HG03175 (cell line): ENCODE data around the gene SNAI3.

Source experiments
- ATAC-seq: cut with Tn5 transposase; IDR thresholded peaks from one replicate; pipeline ENCODE4 v1.9.1; 2021; ENCODE audit warnings: mild to moderate bottlenecking, moderate library complexity; ENCODE audit not compliant: unreplicated experiment

Gene SNAI3

DNA sequence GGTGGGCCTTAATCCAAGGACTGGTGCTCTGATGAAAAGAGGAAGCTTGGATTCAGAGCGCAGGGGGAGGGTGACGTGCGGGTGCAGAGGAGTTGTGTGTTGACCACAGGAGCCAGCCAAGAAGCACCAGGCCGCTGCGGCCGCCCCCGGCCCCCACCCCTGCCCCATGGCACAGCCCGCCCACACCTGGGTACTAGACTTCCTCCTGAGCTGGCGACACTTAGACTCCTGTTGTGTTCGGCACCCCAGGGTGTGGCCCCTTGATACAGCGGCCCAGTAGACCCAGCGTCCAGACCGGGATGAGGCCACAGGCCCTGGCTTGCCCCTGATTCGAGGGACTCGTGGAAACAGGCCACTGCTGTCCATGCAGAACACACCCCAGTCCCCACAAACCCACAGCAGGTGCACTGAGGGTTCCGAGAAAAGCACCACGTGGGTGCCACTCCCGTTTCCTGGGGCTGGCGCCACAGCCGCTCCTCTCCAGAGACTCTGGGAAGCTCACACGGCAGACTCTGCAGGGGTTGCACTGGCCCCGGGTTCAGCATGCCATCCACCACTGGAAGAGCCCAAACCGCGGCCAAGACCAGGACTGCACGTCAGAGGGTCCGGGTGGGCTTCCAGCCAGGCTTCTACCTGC is 5.7 kb upstream of the SNAI3 start:
- ATAC-seq = no peak

- no peak for ATAC-seq
Measured at GRCh38 chr16:88691129-88691813, 5.0 kb upstream of the SNAI3 start.

GRCh38 chr16:88690341-88691128 is 4.2 kb upstream of the SNAI3 start:
- ATAC-seq = no peak

DNA sequence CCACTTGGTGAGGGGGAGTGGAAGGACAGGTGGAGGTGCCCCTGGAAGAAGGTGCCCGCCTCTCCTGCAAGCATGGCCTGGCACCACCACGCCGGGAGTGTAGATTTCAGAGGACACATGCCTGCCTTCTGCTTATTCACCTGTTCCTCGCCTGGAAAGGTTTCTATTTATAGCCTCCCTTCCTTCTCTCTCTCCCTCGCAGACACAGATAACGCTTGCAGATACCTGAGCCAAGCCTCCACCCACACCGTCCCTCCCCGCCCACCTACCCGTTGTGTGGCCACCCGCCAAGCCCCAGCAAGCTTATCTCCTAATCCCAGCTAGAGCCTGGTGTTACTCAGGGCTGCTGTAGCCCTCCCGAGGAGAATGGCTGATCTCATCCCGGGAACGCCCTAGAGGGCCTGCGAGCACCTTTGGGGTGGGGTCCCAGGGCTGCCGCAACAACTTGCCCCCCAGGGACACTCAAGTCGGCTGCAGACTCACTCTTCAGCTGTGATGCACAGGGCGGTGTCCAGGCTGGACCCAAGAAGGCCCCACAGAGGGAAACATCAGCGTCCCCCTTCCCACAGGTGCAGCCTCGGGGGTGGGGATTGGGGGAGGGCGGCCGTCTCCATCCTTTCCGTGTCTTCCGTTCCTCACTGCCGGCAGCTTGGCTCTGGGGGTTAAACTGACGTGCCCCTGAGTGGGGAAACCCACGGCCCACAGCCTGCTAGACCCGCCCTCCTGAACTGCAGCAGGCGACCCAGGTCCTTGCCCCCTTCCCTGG is 1.9 kb upstream of the SNAI3 start:
- no peak for ATAC-seq

- ATAC-seq = no peak
Measured at GRCh38 chr16:88687676-88688012, 1.3 kb upstream of the SNAI3 start.

- no peak for ATAC-seq
Measured at GRCh38 chr16:88687254-88687576, 908 bp upstream of the SNAI3 start.

DNA sequence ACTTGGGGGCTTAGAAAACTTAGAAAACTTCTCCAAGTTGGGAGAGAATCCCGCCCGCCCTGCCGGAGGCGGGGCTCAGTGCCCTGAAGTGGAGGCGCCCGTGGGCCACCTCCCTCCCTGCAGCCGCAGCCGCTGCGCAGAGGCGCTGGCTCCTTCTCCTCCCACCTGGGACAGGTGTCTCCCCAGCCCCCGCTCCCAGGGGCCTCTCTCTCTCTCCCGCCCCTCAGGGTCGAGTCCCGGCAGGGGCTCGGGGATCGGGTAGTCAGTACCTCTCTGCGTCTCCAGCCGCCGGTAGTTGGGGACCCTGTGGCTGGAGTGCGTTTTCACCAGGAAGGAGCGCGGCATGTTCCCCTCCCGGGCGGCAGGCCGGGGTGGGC is 257 bp downstream of the SNAI3 start:
- no peak for ATAC-seq

- no peak for ATAC-seq
Measured at GRCh38 chr16:88685156-88686061, 898 bp downstream of the SNAI3 start.

DNA sequence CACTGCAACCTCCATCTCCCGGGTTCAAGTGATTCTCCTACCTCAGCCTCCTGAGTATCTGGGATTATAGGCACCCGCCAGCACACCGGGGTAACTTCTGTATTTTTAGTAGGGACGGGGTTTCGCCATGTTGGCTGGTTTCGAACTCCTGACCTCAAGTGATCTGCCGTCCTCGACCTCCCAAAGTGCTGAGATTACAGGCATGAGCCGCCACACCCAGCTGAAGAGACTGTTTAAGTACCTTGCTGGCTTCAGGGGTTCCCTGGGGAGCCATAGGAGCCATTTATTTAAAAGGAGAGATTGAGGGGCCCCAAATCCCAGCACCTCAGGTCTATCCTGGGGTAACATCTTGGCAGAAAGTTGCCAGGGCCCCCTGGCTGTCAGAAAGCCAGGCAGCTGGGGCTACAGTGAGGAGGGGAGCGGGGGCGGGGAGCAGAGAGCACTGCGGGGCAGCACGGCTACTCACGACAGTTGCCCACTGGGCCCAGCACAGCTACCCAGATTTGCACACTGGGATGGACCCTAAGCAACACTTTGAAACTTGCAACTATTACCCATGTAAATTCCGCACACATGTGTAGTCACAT is 1.6 kb downstream of the SNAI3 start:
- no peak for ATAC-seq

DNA sequence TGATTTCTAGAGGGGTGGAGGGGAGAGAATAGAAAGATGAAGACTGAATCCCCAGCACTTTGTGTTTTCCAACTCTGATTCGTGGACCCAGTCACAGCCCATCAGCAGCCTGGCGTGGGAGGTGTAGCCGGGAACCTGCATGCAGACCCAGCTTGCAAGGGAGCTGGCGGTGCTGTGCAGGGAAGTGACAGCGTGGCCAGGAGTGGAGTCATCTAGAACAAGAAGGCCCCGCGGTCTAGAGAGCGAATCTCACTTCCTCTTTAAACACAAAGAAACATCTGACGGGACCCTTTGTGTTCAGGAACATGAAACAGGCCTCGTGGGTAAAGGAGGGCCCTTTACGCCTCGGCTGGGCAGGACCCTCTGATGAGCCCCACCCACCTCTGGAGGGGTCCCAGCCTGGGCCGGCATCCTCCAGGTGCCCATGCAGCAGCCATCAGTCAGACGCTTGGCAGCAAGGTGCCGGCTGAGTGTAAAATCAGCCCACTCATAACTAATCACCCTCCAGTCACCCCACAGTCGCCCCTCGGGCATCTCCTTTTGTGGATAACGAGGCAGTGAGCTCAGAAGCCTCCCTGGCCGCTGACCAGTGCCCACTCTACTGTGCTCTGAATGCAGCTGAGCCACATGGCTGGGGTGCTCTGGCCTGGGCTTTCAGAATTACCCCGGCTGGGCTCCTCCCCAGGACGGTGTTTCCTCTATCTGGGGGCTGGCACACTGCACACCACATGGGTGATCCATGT is 4.4 kb downstream of the SNAI3 start:
- peak; percentile 79 for ATAC-seq

DNA sequence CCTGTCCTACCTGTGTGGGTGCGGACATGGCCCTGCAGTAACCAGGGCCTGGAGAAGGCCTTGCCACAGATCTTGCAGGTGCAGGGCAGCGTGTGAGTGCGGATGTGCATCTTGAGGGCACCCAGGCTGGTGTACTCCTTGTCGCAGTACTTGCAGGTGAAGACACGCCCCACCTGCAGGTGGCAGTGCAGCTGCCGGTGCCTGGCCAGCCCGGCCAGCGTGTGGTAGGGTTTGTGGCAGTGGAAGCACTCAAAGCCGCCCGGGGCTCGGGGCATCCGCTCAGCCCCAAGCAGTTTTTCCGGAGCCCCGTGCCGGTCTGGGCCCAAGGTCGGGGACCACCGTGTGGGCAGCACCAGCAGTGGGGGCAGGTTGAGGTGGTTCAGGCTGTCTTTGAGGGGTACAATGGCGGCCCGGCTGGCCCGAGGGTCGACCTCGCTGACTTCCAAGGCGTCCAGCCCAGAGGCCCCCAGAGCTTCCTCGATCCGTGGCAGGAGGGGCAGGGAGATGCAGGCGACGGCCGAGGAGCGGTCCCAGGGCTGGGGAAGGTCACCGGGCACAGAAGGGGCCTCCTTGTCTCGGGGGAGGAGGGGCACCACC is 5.1 kb downstream of the SNAI3 start:
- peak; percentile 4 for ATAC-seq

DNA sequence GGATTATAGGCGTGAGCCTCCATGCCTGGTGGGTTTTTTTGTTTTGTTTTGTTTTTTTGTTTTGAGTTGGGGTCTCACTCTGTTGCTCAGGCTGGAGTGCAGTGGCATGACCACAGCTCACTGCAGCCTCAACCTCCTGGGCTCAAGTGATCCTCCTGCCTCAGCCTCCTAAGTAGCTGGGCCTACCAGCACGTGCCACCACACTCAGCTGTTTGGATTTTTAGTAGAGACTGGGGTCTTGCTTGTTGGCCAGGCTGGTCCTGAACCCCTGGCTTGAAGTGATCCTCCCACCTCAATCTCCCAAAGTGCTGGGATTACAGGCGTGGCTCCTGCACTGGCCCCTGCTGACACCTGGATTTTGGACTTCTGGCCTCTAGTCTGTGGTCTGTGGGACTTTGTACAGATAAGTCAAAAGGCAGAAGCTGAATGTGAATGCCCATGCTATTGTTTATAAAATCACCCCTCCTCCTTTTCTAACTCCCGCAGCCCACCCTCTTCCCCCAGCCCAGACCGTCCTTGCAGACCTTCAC is 5.7 kb downstream of the SNAI3 start:
- ATAC-seq = no peak

GRCh38 chr16:88678224-88678979 is 7.9 kb downstream of the SNAI3 start:
- no peak for ATAC-seq

DNA sequence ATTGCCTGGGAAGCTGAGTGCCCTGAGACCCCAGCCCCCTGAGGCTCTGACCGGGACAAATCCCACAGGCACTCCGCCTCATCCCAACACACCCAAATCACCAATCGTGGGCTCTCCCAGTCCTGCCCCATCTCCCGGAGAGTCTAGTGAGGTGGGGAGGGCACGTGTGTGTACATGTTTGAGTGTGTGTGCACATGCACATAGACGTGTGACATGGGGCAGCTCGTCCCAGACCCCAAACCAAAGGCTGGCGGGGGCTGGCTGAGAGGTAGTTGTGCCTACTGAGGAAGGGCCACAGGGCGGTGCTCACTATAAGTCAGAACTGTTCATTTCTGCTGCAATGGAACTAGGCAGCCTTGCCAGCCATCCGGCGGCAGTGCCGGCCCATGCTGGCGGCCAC is 8.6 kb downstream of the SNAI3 start:
- no peak for ATAC-seq

- ATAC-seq = no peak
Measured at GRCh38 chr16:88676502-88677242, 9.6 kb downstream of the SNAI3 start.

GRCh38 chr16:88673716-88674379 is 12.5 kb downstream of the SNAI3 start:
- no peak for ATAC-seq

- no peak for ATAC-seq
Measured at GRCh38 chr16:88672776-88673175, 13.5 kb downstream of the SNAI3 start.
